Middle frontal gyrus (tissue), 1 donor: Measurements from ENCODE around the gene CPB2.

Experiments
- DNase-seq: peaks from one replicate; pipeline ENCODE4 v3.0.0-alpha.2; 2015; ENCODE audit warnings: low spot score; ENCODE audit errors: extremely low spot score

The CPB2 gene

GRCh38 chr13:46052319-46053161 lies 52.3 kb downstream of the CPB2 start, which contains the start of gene ZC3H13:
Gene ZC3H13 (minus strand): TSS chr13:46052746. CDS start chr13:46045507, 7,239 bp downstream.
- DNase-seq = peak; percentile 95

GRCh38 chr13:46051968-46052318 lies 52.9 kb downstream of the CPB2 start:
- no peak for DNase-seq

GRCh38 chr13:46050771-46051170 lies 54.1 kb downstream of the CPB2 start:
- no peak for DNase-seq

GRCh38 chr13:46045424-46045823 lies 59.4 kb downstream of the CPB2 start:
- no peak for DNase-seq

- no peak for DNase-seq
Observed at GRCh38 chr13:46043647-46044046, 61.2 kb downstream of the CPB2 start.

GRCh38 chr13:46041419-46041839 lies 63.4 kb downstream of the CPB2 start:
- no peak for DNase-seq

- DNase-seq = no peak
Observed at GRCh38 chr13:46040763-46041162, 64.1 kb downstream of the CPB2 start.

- no peak for DNase-seq
Observed at GRCh38 chr13:46039411-46040182, 65.2 kb downstream of the CPB2 start.

- DNase-seq = no peak
Observed at GRCh38 chr13:46038296-46038695, 66.5 kb downstream of the CPB2 start.

- DNase-seq = no peak
Observed at GRCh38 chr13:46035066-46035465, 69.8 kb downstream of the CPB2 start.

- no peak for DNase-seq
Observed at GRCh38 chr13:46032341-46032740, 72.5 kb downstream of the CPB2 start.

- no peak for DNase-seq
Observed at GRCh38 chr13:46031581-46032263, 73.1 kb downstream of the CPB2 start.

- no peak for DNase-seq
Observed at GRCh38 chr13:46025157-46025556, 79.7 kb downstream of the CPB2 start.

GRCh38 chr13:46022481-46022880 lies 82.4 kb downstream of the CPB2 start:
- DNase-seq = no peak

GRCh38 chr13:46016216-46016615 lies 88.6 kb downstream of the CPB2 start:
- DNase-seq = no peak

- DNase-seq = no peak
Observed at GRCh38 chr13:46015366-46015765, 89.5 kb downstream of the CPB2 start.

GRCh38 chr13:46012404-46012803 lies 92.4 kb downstream of the CPB2 start:
- no peak for DNase-seq

- DNase-seq = no peak
Observed at GRCh38 chr13:46010148-46010547, 94.7 kb downstream of the CPB2 start.

GRCh38 chr13:46008631-46009030 lies 96.2 kb downstream of the CPB2 start:
- no peak for DNase-seq

GRCh38 chr13:46006688-46007452 lies 98.0 kb downstream of the CPB2 start:
- no peak for DNase-seq

GRCh38 chr13:46004491-46004890 lies 100.3 kb downstream of the CPB2 start:
- DNase-seq = no peak
